Activated B cell treated with CpG ODN at 0.5 μM for 24 hours (primary cell): ENCODE data around the gene RLF. TPM values are rescaled to one million over a fixed set of nuclear protein-coding genes. Genes with fewer than 3 reads are reported as not detected.

ENCODE experiments used
- ATAC-seq: fragments of 200-7000 bp; cut with Tn5 transposase; one replicate; pipeline ENCODE4 v1.10.0; 2021; ENCODE audit warnings: low read depth, mild to moderate bottlenecking, moderate library complexity
- CTCF ChIA-PET: fragments of 350-600 bp; sonication (Branson Sonifier 250); formaldehyde crosslinking; loops from one replicate; lab custom pipeline; 2021; ENCODE audit warnings: antibody characterized with exemption; lab: Charles Lee
- POLR2A ChIA-PET: fragments of 350-600 bp; sonication (Branson Sonifier 250); formaldehyde crosslinking; loops from one replicate; lab custom pipeline; 2021; ENCODE audit warnings: antibody characterized with exemption; lab: Charles Lee
- DNase-seq: peaks from one replicate; pipeline ENCODE4 v3.0.0; 2022
- H3K27ac Mint-ChIP-seq: one replicate; pipeline ENCODE4 v1.8.0; 2020; ENCODE audit warnings: mixed read lengths
- H3K27me3 Mint-ChIP-seq: one replicate; pipeline ENCODE4 v1.8.0; 2021; ENCODE audit warnings: mixed read lengths
- H3K36me3 Mint-ChIP-seq: one replicate; pipeline ENCODE4 v1.8.0; 2021; ENCODE audit warnings: low read depth, mixed read lengths
- H3K4me1 Mint-ChIP-seq: one replicate; pipeline ENCODE4 v1.8.0; 2021; ENCODE audit warnings: mixed read lengths
- H3K4me3 Mint-ChIP-seq: one replicate; pipeline ENCODE4 v1.8.0; 2020; ENCODE audit warnings: mild to moderate bottlenecking, mixed read lengths
- H3K9me3 Mint-ChIP-seq: one replicate; pipeline ENCODE4 v1.8.0; 2020; ENCODE audit warnings: mixed read lengths
- CTCF ChIP-seq: fragments of 200-600 bp; IDR thresholded peaks from one replicate; pipeline ENCODE4 v1.8.0; 2022; ENCODE audit warnings: antibody characterized with exemption, mild to moderate bottlenecking
- intact Hi-C: fragments of 100-400 bp; cut with micrococcal nuclease; formaldehyde crosslinking; loops from one replicate; pipeline ENCODE4 v1.15.1; 2024
- total RNA-seq: library from RNA; stranded (reverse); gene quantifications from 2 replicates; pipeline ENCODE4 v1.2.3, GENCODE V29; 2022

The RLF gene
- total RNA-seq, 1 donor from 2014 or later: 19.2 TPM

GRCh38 chr1:40265298-40265697, 104.1 kb downstream of the RLF start:
- CTCF ChIA-PET: no interaction called here
- H3K36me3 Mint-ChIP-seq: peaks cover 68% of the 10 kb centered on the region
- no peak for ATAC-seq

GRCh38 chr1:40265919-40266318, 104.7 kb downstream of the RLF start:
- Mint-ChIP-seq H3K4me3 (no peak overlapping the region), H3K4me1 (peaks cover 4% of the 10 kb centered on the region), H3K27me3 (no peaks in the 10 kb centered on the region), H3K27ac (no peak overlapping the region), H3K9me3 (no peaks in the 10 kb centered on the region), H3K36me3 (peaks cover 68% of the 10 kb centered on the region)
- DNase-seq (no peak), ATAC-seq (no peak)
- no peak for TF ChIP-seq CTCF
- intact Hi-C loops: no loop called here
- POLR2A ChIA-PET: interaction anchor here (0.6 kb wide), 1 partner anchor 242 kb away, joined by 8 read pairs; no protein-coding TSS in a partner anchor
- CTCF ChIA-PET: interaction anchor here (0.9 kb wide), 1 partner anchor 72 kb away, joined by 3 read pairs; no protein-coding TSS in a partner anchor

More at GRCh38 chr1:40265298-40265697, 104.1 kb downstream of the RLF start:
- H3K4me1 Mint-ChIP-seq: peaks cover 7% of the 10 kb centered on the region
- no peaks in the 10 kb centered on the region for H3K9me3 Mint-ChIP-seq
- intact Hi-C loops: no loop called here
- TF ChIP-seq CTCF: no peak
- no peak overlapping the region for H3K27ac Mint-ChIP-seq
- no peak overlapping the region for H3K4me3 Mint-ChIP-seq
- POLR2A ChIA-PET: interaction anchor here (0.6 kb wide), 1 partner anchor 18 kb away, joined by 5 read pairs; no protein-coding TSS in a partner anchor
- no peak for DNase-seq
- no peaks in the 10 kb centered on the region for H3K27me3 Mint-ChIP-seq

GRCh38 chr1:40266786-40267535, 105.8 kb downstream of the RLF start:
- ATAC-seq (no peak), DNase-seq (no peak)
- CTCF ChIA-PET: interaction anchor here (0.9 kb wide), 1 partner anchor 71 kb away, joined by 3 read pairs; no protein-coding TSS in a partner anchor
- no peak overlapping the region for H3K27ac Mint-ChIP-seq
- H3K36me3 Mint-ChIP-seq: peaks cover 66% of the 10 kb centered on the region
- H3K9me3 Mint-ChIP-seq: no peaks in the 10 kb centered on the region
- H3K4me3 Mint-ChIP-seq: no peak overlapping the region
- no peaks in the 10 kb centered on the region for H3K27me3 Mint-ChIP-seq
- POLR2A ChIA-PET: interaction anchor here (0.6 kb wide), 1 partner anchor 241 kb away, joined by 8 read pairs; no protein-coding TSS in a partner anchor
- peaks cover 3% of the 10 kb centered on the region for H3K4me1 Mint-ChIP-seq
- intact Hi-C loops: no loop called here
- TF ChIP-seq CTCF: no peak

GRCh38 chr1:40267767-40268187, 106.6 kb downstream of the RLF start:
- Mint-ChIP-seq H3K27ac (no peak overlapping the region), H3K9me3 (no peaks in the 10 kb centered on the region), H3K27me3 (no peaks in the 10 kb centered on the region), H3K36me3 (peaks cover 67% of the 10 kb centered on the region), H3K4me1 (peaks cover under 1% of the 10 kb centered on the region), H3K4me3 (no peak overlapping the region)
- ChIA-PET CTCF (no interaction called here), POLR2A (no interaction called here)
- intact Hi-C loops: no loop called here
- ATAC-seq (no peak), DNase-seq (no peak)
- no peak for TF ChIP-seq CTCF

GRCh38 chr1:40268211-40268610, 107.0 kb downstream of the RLF start:
- CTCF ChIA-PET: no interaction called here
- Mint-ChIP-seq H3K4me1 (no peaks in the 10 kb centered on the region), H3K4me3 (no peak overlapping the region), H3K27me3 (no peaks in the 10 kb centered on the region), H3K36me3 (peaks cover 67% of the 10 kb centered on the region), H3K27ac (no peak overlapping the region), H3K9me3 (no peaks in the 10 kb centered on the region)
- ATAC-seq (no peak), DNase-seq (no peak)
- POLR2A ChIA-PET: no interaction called here
- intact Hi-C loops: no loop called here
- TF ChIP-seq CTCF: no peak
